Bone marrow (tissue), 2 donors: ENCODE results near the gene YJEFN3.
A peak's percentile ranks its signal among the peaks of the same experiment; 100 is the strongest.

ENCODE experiments used
- DNase-seq, 2 donors: peaks; one replicate each; lab custom pipeline; 2025; lab: John Stamatoyannopoulos, UW

Gene YJEFN3

DNA sequence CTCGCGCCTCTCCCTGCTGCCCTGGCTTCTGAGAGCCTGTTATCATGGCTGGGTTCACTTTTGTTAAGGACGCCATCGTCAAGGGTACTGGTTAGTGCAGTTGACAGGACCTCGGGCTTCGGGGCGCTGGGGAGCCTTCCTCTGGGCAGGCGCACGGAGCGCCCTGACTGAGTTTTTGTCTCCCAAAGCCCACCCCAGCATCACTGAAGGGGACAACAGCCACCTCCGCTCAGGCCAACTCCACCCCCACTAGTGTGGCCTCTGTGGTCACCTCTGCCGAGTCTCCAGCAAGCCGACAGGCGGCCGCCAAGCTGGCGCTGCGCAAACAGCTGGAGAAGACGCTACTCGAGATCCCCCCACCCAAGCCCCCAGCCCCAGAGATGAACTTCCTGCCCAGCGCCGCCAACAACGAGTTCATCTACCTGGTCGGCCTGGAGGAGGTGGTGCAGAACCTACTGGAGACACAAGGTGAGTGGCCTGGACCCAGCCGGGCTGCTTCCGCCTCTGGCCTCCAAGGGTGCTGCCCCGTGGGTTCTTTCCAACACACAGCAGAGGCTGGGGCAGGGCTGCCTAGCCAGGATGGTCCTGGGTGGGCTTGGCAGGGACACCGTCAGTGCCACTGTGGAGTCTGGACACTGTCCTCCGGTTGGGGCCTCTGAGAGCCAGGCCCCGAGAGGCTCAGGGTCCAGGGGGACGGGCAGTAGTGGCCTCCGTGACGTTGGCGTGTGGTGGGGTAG lies 30.3 kb upstream of the YJEFN3 start:
- no peak for DNase-seq

GRCh38 chr19:19499272-19499995 lies 29.3 kb upstream of the YJEFN3 start:
- no peak for DNase-seq

DNA sequence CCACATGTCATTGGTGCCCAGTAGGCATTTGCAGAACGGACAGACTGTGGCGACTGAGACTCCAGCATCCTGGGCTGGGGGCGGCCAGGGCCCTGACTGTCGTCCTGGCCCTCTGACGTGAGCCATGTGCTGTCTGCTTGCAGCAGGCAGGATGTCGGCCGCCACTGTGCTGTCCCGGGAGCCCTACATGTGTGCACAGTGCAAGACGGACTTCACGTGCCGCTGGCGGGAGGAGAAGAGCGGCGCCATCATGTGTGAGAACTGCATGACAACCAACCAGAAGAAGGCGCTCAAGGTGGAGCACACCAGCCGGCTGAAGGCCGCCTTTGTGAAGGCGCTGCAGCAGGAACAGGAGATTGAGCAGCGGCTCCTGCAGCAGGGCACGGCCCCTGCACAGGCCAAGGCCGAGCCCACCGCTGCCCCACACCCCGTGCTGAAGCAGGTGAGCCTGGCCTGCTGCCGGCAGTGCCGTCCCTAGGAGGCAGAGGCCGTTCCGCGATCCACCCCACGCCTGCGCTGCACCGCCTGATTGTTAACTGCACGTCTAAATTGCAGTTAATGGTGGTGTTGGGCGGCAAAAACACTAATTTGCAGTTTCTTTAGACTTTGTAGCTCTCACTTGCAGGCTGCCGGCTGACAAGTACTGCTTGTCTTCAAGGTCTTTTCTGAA lies 27.6 kb upstream of the YJEFN3 start:
- no peak for DNase-seq

- no peak for DNase-seq
Observed at GRCh38 chr19:19501798-19502197, 26.9 kb upstream of the YJEFN3 start.

DNA sequence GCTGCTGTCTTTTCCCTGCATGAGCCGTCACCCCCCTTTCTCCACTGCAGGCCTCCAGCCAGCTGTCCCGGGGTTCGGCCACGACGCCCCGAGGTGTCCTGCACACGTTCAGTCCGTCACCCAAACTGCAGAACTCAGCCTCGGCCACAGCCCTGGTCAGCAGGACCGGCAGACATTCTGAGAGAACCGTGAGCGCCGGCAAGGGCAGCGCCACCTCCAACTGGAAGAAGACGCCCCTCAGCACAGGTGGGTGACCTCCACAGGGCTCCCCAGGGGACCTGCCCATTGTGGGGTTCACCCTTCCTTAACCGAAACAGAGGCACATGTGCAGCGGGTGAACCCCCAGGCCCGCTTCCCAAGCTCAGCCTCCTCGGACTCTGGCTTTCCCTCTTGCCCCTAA lies 26.4 kb upstream of the YJEFN3 start:
- no peak for DNase-seq

- no peak for DNase-seq
Observed at GRCh38 chr19:19502808-19503602, 25.7 kb upstream of the YJEFN3 start.

GRCh38 chr19:19504754-19505668 lies 23.7 kb upstream of the YJEFN3 start:
- DNase-seq: no peak

GRCh38 chr19:19505669-19506326 lies 22.9 kb upstream of the YJEFN3 start:
- no peak for DNase-seq

DNA sequence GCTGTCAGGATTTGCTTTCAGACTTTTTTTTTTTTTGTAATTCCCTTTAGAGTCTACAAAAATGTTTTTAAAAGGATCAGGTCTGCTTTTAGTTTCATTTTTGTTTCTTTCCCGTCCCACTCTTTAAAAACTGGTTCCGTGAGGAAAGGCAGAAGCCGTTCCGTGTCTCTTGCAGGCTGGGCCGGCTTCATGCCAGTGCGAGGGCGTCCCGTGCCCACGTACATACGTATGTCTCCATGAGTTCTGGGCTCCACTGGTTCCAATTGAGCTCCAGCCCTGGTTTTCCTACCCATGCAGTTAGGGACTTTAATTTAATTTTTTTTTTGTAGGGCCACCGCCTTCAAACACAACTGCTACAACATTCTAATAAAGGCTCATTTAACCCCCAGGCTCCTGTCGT lies 22.1 kb upstream of the YJEFN3 start:
- no peak for DNase-seq

DNA sequence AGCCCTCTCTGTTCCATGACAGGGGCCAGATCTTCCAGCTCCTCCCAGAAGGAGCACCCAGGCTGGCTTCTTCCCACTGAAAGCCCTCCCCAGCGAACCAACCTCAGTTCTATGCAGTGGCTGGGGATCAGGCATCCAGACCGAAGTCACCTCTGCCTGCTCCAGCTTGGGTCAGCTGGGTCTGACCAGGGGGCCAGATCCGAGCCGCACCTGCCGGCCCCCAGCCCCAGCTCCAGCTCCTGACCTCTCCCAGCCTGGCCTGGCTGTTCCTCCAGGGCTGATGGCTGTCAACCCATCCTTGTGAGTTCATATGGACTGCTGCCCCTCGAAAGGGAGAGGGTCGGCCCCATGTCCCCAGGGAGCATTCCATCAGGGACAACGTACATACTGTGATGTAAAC lies 21.4 kb upstream of the YJEFN3 start:
- no peak for DNase-seq

GRCh38 chr19:19508217-19508616 lies 20.5 kb upstream of the YJEFN3 start:
- no peak for DNase-seq

DNA sequence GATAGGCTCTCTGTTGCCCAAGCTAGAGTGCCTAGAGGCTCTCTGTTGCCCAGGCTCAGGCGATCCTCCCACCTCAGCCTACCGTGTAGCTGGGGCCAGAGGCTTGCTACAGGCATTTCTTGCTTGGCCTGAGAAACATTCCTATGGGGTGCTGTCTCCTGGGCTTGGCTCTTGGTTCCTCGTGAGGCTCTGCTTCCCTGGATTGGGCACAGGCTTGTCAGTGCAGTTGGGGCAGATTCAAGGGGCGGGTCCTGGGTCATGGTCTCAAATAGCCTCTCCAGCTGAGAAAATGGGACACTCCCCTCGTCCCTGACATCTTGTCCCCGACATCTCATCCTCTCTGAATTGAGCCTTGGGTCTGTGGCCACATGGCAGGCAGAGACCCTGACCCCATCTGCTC lies 18.3 kb upstream of the YJEFN3 start:
- DNase-seq: no peak

DNA sequence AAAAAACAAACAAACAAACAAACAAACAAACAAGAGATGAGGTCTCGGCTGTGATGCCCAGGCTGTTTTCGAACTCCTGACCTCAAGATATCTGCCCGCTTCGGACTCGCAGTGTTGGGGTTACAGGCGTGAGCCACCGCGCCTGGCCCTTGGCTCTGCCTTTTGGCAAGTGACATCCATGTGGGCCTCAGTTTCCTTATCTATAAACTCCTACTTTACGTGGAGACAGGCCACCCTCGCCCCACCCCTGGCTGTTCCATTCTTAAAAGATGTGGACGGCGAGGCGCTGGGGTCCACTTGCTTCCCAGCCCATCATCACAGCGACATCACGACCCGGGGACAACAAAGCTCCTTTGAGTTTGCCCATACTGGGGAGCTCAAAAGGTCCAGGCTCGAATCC lies 15.0 kb upstream of the YJEFN3 start:
- no peak for DNase-seq

GRCh38 chr19:19514215-19514657 lies 14.5 kb upstream of the YJEFN3 start:
- no peak for DNase-seq

DNA sequence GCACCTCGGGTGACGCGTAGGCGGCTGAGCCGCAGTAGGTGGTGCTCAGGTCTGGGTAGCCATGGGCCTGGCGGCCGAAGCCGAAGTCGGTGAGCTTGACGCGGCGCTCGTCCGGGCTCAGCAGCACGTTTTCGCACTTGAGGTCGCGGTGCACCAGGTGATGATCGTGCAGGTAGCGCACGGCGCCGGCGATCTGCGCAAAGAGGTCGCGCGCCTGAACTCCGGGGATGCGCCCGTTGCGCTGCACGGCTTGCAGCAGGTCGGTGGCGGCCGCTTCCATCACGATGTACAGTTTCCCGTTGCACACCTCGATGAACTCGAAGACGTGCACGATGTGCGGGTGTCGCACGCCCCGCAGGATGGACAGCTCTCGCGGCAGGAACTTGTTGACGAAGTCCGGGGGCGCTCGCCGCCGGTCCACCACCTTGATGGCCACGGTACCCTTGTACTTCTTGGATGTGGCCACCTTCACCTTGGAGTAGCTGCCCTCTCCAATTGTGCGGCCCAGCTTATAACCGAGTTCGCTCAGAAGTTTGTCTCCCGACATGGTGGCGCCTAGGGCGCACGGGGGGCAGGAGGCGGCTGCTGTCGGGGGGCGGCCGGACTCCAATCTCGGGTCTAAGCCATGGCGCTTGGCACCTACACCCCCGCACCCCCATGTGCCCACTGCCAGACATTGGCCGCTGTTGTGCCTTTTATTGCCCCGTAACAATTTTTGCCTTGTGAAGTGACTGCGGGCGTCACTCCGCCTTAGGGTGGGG lies 13.7 kb upstream of the YJEFN3 start, which contains the start of gene TSSK6:
Gene TSSK6, minus strand, starts transcription at position 668 of the 761 bp plus-strand sequence. Its CDS starts 121 bp downstream, at position 547.
- DNase-seq: no peak

GRCh38 chr19:19515642-19516519 lies 12.8 kb upstream of the YJEFN3 start, which contains the start of gene NDUFA13:
Gene NDUFA13, plus strand, starts transcription at chr19:19516225. Its CDS starts 14 bp downstream, at chr19:19516239.
- DNase-seq: peak; percentile 84 to 96

- no peak for DNase-seq
Observed at GRCh38 chr19:19517235-19517619, 11.5 kb upstream of the YJEFN3 start.

GRCh38 chr19:19520989-19521388 lies 7.7 kb upstream of the YJEFN3 start:
- no peak for DNase-seq

GRCh38 chr19:19523177-19523576 lies 5.5 kb upstream of the YJEFN3 start:
- no peak for DNase-seq
